Heart right ventricle (tissue), 16 donors: Measurements from ENCODE around the gene AIF1. TPM values are rescaled to one million over a fixed set of nuclear protein-coding genes. Genes with fewer than 3 reads are reported as not detected.

Experiments used
- ATAC-seq, 8 donors: fragments of 200-7000 bp; cut with Tn5 transposase; one replicate each; pipeline ENCODE4 v1.9.1; 2020; ENCODE audit warnings: mild to moderate bottlenecking in 8 of 8, moderate library complexity in 8 of 8, moderate number of reproducible peaks in 1 of 8
- DNase-seq, 2 donors: peaks; one replicate each; pipeline ENCODE4 v3.0.0-alpha.2; 2020
- H3K27ac ChIP-seq, 10 donors: fragments of 200-600 bp; sonication (generic) in 2 of 10; one replicate each; pipeline versions ENCODE4 v1.5.0 to v1.8.0; 2020 to 2022; ENCODE audit warnings: mild to moderate bottlenecking in 3 of 10
- H3K27me3 ChIP-seq, 7 donors: fragments of 200-600 bp; one replicate each; pipeline ENCODE4 v1.8.0; 2021 to 2022; ENCODE audit warnings: mild to moderate bottlenecking in 2 of 7
- H3K36me3 ChIP-seq, 9 donors: fragments of 200-600 bp; sonication (generic) in 1 of 9; one replicate each; pipeline versions ENCODE4 v1.5.0 to v1.8.0; 2020 to 2022; ENCODE audit warnings: mild to moderate bottlenecking in 2 of 9
- H3K4me1 ChIP-seq, 9 donors: fragments of 200-600 bp; sonication (generic) in 1 of 9; one replicate each; pipeline versions ENCODE4 v1.5.0 to v1.8.0; 2020 to 2022; ENCODE audit warnings: mild to moderate bottlenecking in 4 of 9
- H3K4me3 ChIP-seq, 10 donors: fragments of 200-600 bp; sonication (generic) in 2 of 10; one replicate each; pipeline versions ENCODE4 v1.5.0 to v1.8.0; 2020 to 2022; ENCODE audit warnings: mild to moderate bottlenecking in 7 of 10, moderate library complexity in 2 of 10
- H3K9me3 ChIP-seq, 11 donors: fragments of 200-600 bp in 10 of 11; sonication (generic) in 2 of 11; one replicate each; pipeline versions ENCODE4 v1.5.0 to v1.8.0; 2013 to 2022; ENCODE audit warnings: mild to moderate bottlenecking in 2 of 11, control low read depth in 1 of 11, moderate library complexity in 1 of 11
- CTCF ChIP-seq, 9 donors: fragments of 200-600 bp; sonication (generic) in 2 of 9; IDR thresholded peaks; one replicate each; pipeline versions ENCODE4 v1.5.0 to v1.8.0; 2021 to 2022; ENCODE audit warnings: antibody characterized with exemption in 9 of 9, mild to moderate bottlenecking in 5 of 9, moderate library complexity in 1 of 9
- WGBS, 2 donors: extraction: QIAGEN DNeasy Blood & Tissue Kit; methylation state at CpG; one replicate each; pipeline ENCODE4 v1.1.7; 2013; ENCODE audit warnings: inconsistent platforms in 1 of 2; 5-methylcytosine and 5-hydroxymethylcytosine counted together
- intact Hi-C, 10 donors: fragments of 100-400 bp; cut with DNase I; formaldehyde crosslinking; loops; one replicate each; pipeline versions ENCODE4 v1.11.1 to v1.14.2; 2022
- polyA plus RNA-seq, 2 donors: library from polyadenylated mRNA; stranded (reverse); fragments of 200-250 nt; gene quantifications; one replicate each; pipeline ENCODE4 v1.2.3, GENCODE V29; 2013
- total RNA-seq, 10 donors: library from RNA; stranded (reverse); fragmentation: NEBNext Ultra II Directional in 3 of 10; extraction: Animal tissue kit (Norgen Biotek cat#: 25700) in 3 of 10; gene quantifications; one replicate each; pipeline versions ENCODE4 v1.2.1 to v1.2.4, GENCODE V29; 2021 to 2023
- donor health status: Arrhythmogenic right ventricular cardiomyopathy.
- donor health status: ischemic (EF 13 %, LVEDD 7.1; RV severe dilation, severe dysfunction).
- donor health status: healthy with polysubstance abuse.
- donor health status: DM: no; HTN: yes; CAD: no.
- donor health status: DM: no; HTN: no; CAD: no.
- donor health status: ischemic (EF 25% LVEDD 6.9; RV normal size, moderate dysfunction).
- donor health status: ischemic (EF 25% LVEDD 5.7; RV mildly dilated, moderate dysfunction).
- donor health status: healthy.
- donor health status: DM: yes; HTN: yes; CAD: no.
- donor health status: Ischemic cardiomyopathy.
- donor health status: ischemic (EF 35%, LVEDD 5.7; RV mildly dilated, moderate dysfunction).
- donor health status: nonischemic (EF 11% LVEDD 7.7; RV severe dilation, severe dysfunction).
- donor health status: DM: yes; HTN: yes; CAD: no.
- donor health status: PGD.
- donor health status: ischemic (EF 29% LVEDD 5.4; RV normal size, mild dysfunction).
- donor health status: nonischemic (EF 23%, LVEDD 6.1; RV moderate dilation, normal function).

The AIF1 gene
- total and polyA plus RNA-seq, 12 donors, result 2.8 to 62.1 (median 7.8) TPM

- Histone ChIP-seq H3K4me3 (peak overlapping the region in 3 of 10 donors; percentile 56 to 65 (median 56)), H3K27ac (peak overlapping the region in 6 of 10 donors; percentile 74 to 90 (median 82)), H3K27me3 (peaks cover 0 to 11% (median 0%) of the 10 kb centered on the region in 7 donors), H3K36me3 (peaks cover 0 to 19% (median 0%) of the 10 kb centered on the region in 9 donors), H3K4me1 (peaks cover 0 to 41% (median 5%) of the 10 kb centered on the region in 9 donors), H3K9me3 (no peaks in the 10 kb centered on the region)
- ATAC-seq (no peak), DNase-seq (no peak)
- intact Hi-C loops, result loop anchor here in 1 of 10 donors (1.0 kb wide), 1 partner anchor 12 kb away; no protein-coding TSS in a partner anchor
- TF ChIP-seq CTCF (IDR thresholded peaks at IDR 0.05), result no peak
- WGBS, 2 donors, result 82 to 84% methylated on average over 14 of the region's 14 CpGs
These were observed 40.6 kb upstream of the AIF1 start for GRCh38 chr6:31574106-31575061.

GRCh38 chr6:31575335-31575901 lies 39.6 kb upstream of the AIF1 start, which contains the start of gene TNF:
TNF (plus strand) TSS chr6:31575565; CDS start chr6:31575742, 177 bp downstream.
- ATAC-seq, result peak in 7 of 8 donors; percentile 30 to 88 (median 69)
- H3K27ac ChIP-seq, result peak within 1 kb of the TSS; percentile 45 to 90 (median 74)
- 52 to 64% methylated on average over 19 of the region's 19 CpGs for WGBS, 2 donors

GRCh38 chr6:31575952-31576685 lies 38.9 kb upstream of the AIF1 start:
- DNase-seq (no peak), ATAC-seq (no peak)
- Histone ChIP-seq H3K4me3 (peak overlapping the region in 9 of 10 donors; percentile 29 to 65 (median 56)), H3K27ac (peak overlapping the region; percentile 45 to 90 (median 74)), H3K9me3 (no peaks in the 10 kb centered on the region), H3K36me3 (peaks cover 0 to 19% (median 0%) of the 10 kb centered on the region in 9 donors), H3K27me3 (peaks cover 0 to 9% (median 0%) of the 10 kb centered on the region in 7 donors), H3K4me1 (peaks cover 0 to 52% (median 6%) of the 10 kb centered on the region in 9 donors)
- WGBS, 2 donors, result 65 to 69% methylated on average over 8 of the region's 8 CpGs
- intact Hi-C loops, result no loop called here
- TF ChIP-seq CTCF (IDR thresholded peaks at IDR 0.05), result no peak

More at GRCh38 chr6:31575335-31575901, 39.6 kb upstream of the AIF1 start, which contains the start of gene TNF:
- peak in 1 of 2 donors; percentile 66 for DNase-seq
- Histone ChIP-seq H3K4me1 (peaks cover 0 to 50% (median 5%) of the 10 kb centered on the region in 9 donors), H3K27me3 (peaks cover 0 to 11% (median 0%) of the 10 kb centered on the region in 7 donors), H3K9me3 (no peaks in the 10 kb centered on the region), H3K4me3 (peak within 1 kb of the TSS in 9 of 10 donors; percentile 29 to 65 (median 56)), H3K36me3 (peaks cover 0 to 19% (median 0%) of the 10 kb centered on the region in 9 donors)
- TF ChIP-seq CTCF (IDR thresholded peaks at IDR 0.05), result no peak
- intact Hi-C loops, result no loop called here
